ENCODE results near the gene CLEC16A.

CLEC16A gene

GRCh38 chr16:11038777-11039176 is 94.4 kb downstream of the CLEC16A start:
- Histone ChIP-seq H3K27me3 (no peaks in the 10 kb centered on the region), H3K36me3 (peaks cover 39 to 70% (median 53%) of the 10 kb centered on the region in 3 donors), H3K4me3 (no peak overlapping the region), H3K9me3 (no peaks in the 10 kb centered on the region), H3K27ac (no peak overlapping the region), H3K4me1 (no peaks in the 10 kb centered on the region)
- DNase-seq, result no peak
- intact Hi-C loops (cut with DNase I; ENCODE audit: low total_unique reads), result no loop called here
- TF ChIP-seq CTCF (IDR thresholded peaks at IDR 0.05), result no peak

- H3K9me3 ChIP-seq, result no peaks in the 10 kb centered on the region
- H3K36me3 ChIP-seq, result peaks cover 47 to 79% (median 59%) of the 10 kb centered on the region in 3 donors
- no peaks in the 10 kb centered on the region for H3K27me3 ChIP-seq
- no peak overlapping the region for H3K4me3 ChIP-seq
- H3K4me1 ChIP-seq, result no peaks in the 10 kb centered on the region
- no peak for TF ChIP-seq CTCF (IDR thresholded peaks at IDR 0.05)
- no peak for DNase-seq
- no peak overlapping the region for H3K27ac ChIP-seq
- intact Hi-C loops (cut with DNase I; ENCODE audit: low total_unique reads), result no loop called here
Observed at GRCh38 chr16:11039726-11040125, 95.4 kb downstream of the CLEC16A start.

GRCh38 chr16:11042191-11042590 is 97.8 kb downstream of the CLEC16A start:
- H3K36me3 ChIP-seq, result peaks cover 48 to 83% (median 61%) of the 10 kb centered on the region in 3 donors
- no peaks in the 10 kb centered on the region for H3K9me3 ChIP-seq
- no peaks in the 10 kb centered on the region for H3K4me1 ChIP-seq
- intact Hi-C loops (cut with DNase I; ENCODE audit: low total_unique reads), result no loop called here
- no peak overlapping the region for H3K4me3 ChIP-seq
- no peak for TF ChIP-seq CTCF (IDR thresholded peaks at IDR 0.05)
- H3K27ac ChIP-seq, result no peak overlapping the region
- no peaks in the 10 kb centered on the region for H3K27me3 ChIP-seq
- no peak for DNase-seq

- no peak for DNase-seq
- no peak overlapping the region for H3K4me3 ChIP-seq
- H3K27ac ChIP-seq, result no peak overlapping the region
- peaks cover 47 to 87% (median 67%) of the 10 kb centered on the region in 3 donors for H3K36me3 ChIP-seq
- no peak for TF ChIP-seq CTCF (IDR thresholded peaks at IDR 0.05)
- intact Hi-C loops (cut with DNase I; ENCODE audit: low total_unique reads), result no loop called here
- H3K4me1 ChIP-seq, result no peaks in the 10 kb centered on the region
- no peaks in the 10 kb centered on the region for H3K9me3 ChIP-seq
- H3K27me3 ChIP-seq, result no peaks in the 10 kb centered on the region
Observed at GRCh38 chr16:11045441-11045840, 101.1 kb downstream of the CLEC16A start.

- no peak overlapping the region for H3K4me3 ChIP-seq
- intact Hi-C loops (cut with DNase I; ENCODE audit: low total_unique reads), result no loop called here
- H3K27ac ChIP-seq, result no peak overlapping the region
- no peak for DNase-seq
- H3K4me1 ChIP-seq, result no peaks in the 10 kb centered on the region
- H3K36me3 ChIP-seq, result peaks cover 43 to 85% (median 67%) of the 10 kb centered on the region in 3 donors
- TF ChIP-seq CTCF (IDR thresholded peaks at IDR 0.05), result no peak
- H3K9me3 ChIP-seq, result no peaks in the 10 kb centered on the region
- no peaks in the 10 kb centered on the region for H3K27me3 ChIP-seq
Observed at GRCh38 chr16:11045846-11046245, 101.5 kb downstream of the CLEC16A start.

GRCh38 chr16:11046382-11046931 is 102.1 kb downstream of the CLEC16A start:
- Histone ChIP-seq H3K4me1 (no peaks in the 10 kb centered on the region), H3K36me3 (peaks cover 37 to 85% (median 65%) of the 10 kb centered on the region in 3 donors), H3K27ac (no peak overlapping the region), H3K9me3 (no peaks in the 10 kb centered on the region), H3K4me3 (no peak overlapping the region), H3K27me3 (no peaks in the 10 kb centered on the region)
- DNase-seq, result no peak
- intact Hi-C loops (cut with DNase I; ENCODE audit: low total_unique reads), result no loop called here
- TF ChIP-seq CTCF (IDR thresholded peaks at IDR 0.05), result no peak

Data from tibial artery (tissue), 4 donors.